SK-N-MC (cell line): Measurements from ENCODE around the gene MRPS6.

ENCODE experiments used
- DNase-seq: peaks from one replicate; pipeline ENCODE4 v3.0.0-alpha.2; 2011; ENCODE audit warnings: low read depth, low spot score
- H3K27ac ChIP-seq: fragments of 200-600 bp; sonication (generic); 2 replicates; pipeline ENCODE4 v1.5.1; 2016; ENCODE audit warnings: mixed run types
- H3K36me3 ChIP-seq: fragments of 200-600 bp; sonication (generic); 2 replicates; pipeline ENCODE4 v1.6.1; 2017; ENCODE audit warnings: antibody characterized with exemption, low read length, mixed read lengths; ENCODE audit not compliant: insufficient read depth
- H3K4me3 ChIP-seq: fragments of 200-600 bp; sonication (generic); 2 replicates; pipeline ENCODE4 v1.5.1; 2016
- H3K9ac ChIP-seq: fragments of 200-600 bp; sonication (generic); 2 replicates; pipeline ENCODE4 v1.8.0; 2017; ENCODE audit warnings: mixed run types, mixed read lengths; ENCODE audit not compliant: insufficient read length
- H3K9me3 ChIP-seq: fragments of 200-600 bp; sonication (generic); 2 replicates; pipeline ENCODE4 v1.6.1; 2017; ENCODE audit warnings: low read depth, mild to moderate bottlenecking, antibody characterized with exemption, low read length, moderate library complexity, mixed read lengths
- EZH2 ChIP-seq: fragments of 200-600 bp; sonication (generic); IDR thresholded peaks from one replicate; pipeline ENCODE4 v1.6.1; 2017; ENCODE audit warnings: antibody characterized with exemption
- FOXP2 ChIP-seq: optimal IDR thresholded peaks from 2 replicates; pipeline ENCODE3; 2011; ENCODE audit warnings: mild to moderate bottlenecking, moderate library complexity; ENCODE audit not compliant: insufficient read depth; ENCODE audit errors: extremely low read length, control extremely low read depth
- POLR2AphosphoS5 ChIP-seq: IDR thresholded peaks from 2 replicates; pipeline ENCODE4 v1.6.1; 2012; ENCODE audit warnings: mild to moderate bottlenecking, low read depth, low read length, borderline replicate concordance

The MRPS6 gene

DNA sequence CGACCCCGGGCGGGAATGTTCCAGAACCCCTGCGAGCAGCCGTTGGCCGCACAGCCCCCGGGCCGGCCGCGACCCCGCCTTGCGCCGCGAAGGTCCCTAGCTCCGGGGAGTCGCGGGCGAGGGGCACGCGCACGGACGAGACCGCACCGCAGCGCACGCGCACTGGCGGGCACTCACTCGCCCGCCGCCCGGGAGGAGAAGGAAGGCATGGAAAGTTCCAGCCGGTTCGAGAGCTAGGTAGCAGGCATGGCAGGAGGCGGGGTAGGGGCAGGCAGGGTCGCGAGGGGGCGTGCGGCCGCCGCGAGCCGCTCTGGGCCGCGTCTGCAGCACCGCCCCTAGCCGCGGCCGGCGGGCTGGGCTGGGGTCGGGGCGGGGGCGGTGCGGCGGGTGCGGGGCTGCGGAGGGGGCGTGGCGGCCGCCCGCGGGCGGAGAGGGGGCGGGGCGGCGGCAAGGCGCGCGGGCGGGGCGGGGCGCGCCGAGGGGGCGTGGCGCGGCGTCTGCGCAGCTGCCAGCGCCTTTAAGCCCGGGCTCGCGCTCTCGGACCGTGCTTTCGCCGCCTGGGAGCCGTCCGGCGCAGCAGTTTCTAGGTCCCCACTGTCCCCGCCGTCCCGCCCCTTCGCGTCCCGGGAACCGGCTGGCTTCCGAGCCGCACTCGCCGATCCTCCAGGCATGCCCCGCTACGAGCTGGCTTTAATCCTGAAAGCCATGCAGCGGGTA lies at the start of gene MRPS6, which contains the start of gene SLC5A3:
Gene MRPS6, plus strand, starts transcription at position 547 of the 717 bp plus-strand sequence. Its CDS starts 123 bp downstream, at position 670.
Gene SLC5A3, plus strand, starts transcription at position 547 of the 717 bp plus-strand sequence. CDS start 21,621 bp downstream, outside the sequence.
- Histone ChIP-seq H3K9ac (peak within 1 kb of the TSS; percentile 78), H3K9me3 (no peaks in the 10 kb centered on the region), H3K4me3 (peak within 1 kb of the TSS; percentile 92), H3K27ac (no peak within 1 kb of the TSS), H3K36me3 (peaks cover 4% of the 10 kb centered on the region; the same call in 1 of the 2 replicates)
- TF ChIP-seq FOXP2 (no peak), POLR2AphosphoS5 (peak; percentile 88; the same call in 1 of the 2 replicates), EZH2 (no peak)
- no peak for DNase-seq

- TF ChIP-seq FOXP2 (no peak), POLR2AphosphoS5 (no peak), EZH2 (no peak)
- H3K9me3 ChIP-seq: no peaks in the 10 kb centered on the region
- no peak overlapping the region for H3K9ac ChIP-seq
- DNase-seq: no peak
- no peak overlapping the region for H3K4me3 ChIP-seq
- H3K27ac ChIP-seq: no peak overlapping the region
- H3K36me3 ChIP-seq: no peaks in the 10 kb centered on the region
Measured at GRCh38 chr21:34023691-34024373, 49.5 kb upstream of the MRPS6 start.

DNA sequence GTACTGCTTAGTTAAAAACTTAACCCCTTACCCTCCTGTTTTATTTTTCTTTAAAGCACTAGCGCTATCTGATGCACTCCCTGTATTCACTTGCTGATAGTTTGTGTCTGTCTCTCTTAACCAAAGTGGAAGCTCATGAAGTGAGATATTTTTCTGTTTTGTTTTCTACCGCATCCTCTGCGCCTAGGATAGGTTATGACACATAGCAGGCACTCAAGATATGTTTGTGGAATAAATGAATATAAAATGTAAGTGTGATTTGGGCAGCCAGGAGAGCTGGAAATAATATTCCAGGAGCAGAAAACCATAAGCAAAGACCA lies 49.0 kb upstream of the MRPS6 start:
- no peak overlapping the region for H3K27ac ChIP-seq
- no peak overlapping the region for H3K9ac ChIP-seq
- no peaks in the 10 kb centered on the region for H3K36me3 ChIP-seq
- no peak for DNase-seq
- H3K4me3 ChIP-seq: no peak overlapping the region
- TF ChIP-seq FOXP2 (no peak), EZH2 (no peak), POLR2AphosphoS5 (no peak)
- no peaks in the 10 kb centered on the region for H3K9me3 ChIP-seq

- Histone ChIP-seq H3K9me3 (no peaks in the 10 kb centered on the region), H3K27ac (no peak overlapping the region), H3K9ac (no peak overlapping the region), H3K36me3 (no peaks in the 10 kb centered on the region), H3K4me3 (no peak overlapping the region)
- TF ChIP-seq FOXP2: no peak
- TF ChIP-seq POLR2AphosphoS5: no peak
- no peak for TF ChIP-seq EZH2
- no peak for DNase-seq
Measured at GRCh38 chr21:34027721-34028461, 45.5 kb upstream of the MRPS6 start.

DNA sequence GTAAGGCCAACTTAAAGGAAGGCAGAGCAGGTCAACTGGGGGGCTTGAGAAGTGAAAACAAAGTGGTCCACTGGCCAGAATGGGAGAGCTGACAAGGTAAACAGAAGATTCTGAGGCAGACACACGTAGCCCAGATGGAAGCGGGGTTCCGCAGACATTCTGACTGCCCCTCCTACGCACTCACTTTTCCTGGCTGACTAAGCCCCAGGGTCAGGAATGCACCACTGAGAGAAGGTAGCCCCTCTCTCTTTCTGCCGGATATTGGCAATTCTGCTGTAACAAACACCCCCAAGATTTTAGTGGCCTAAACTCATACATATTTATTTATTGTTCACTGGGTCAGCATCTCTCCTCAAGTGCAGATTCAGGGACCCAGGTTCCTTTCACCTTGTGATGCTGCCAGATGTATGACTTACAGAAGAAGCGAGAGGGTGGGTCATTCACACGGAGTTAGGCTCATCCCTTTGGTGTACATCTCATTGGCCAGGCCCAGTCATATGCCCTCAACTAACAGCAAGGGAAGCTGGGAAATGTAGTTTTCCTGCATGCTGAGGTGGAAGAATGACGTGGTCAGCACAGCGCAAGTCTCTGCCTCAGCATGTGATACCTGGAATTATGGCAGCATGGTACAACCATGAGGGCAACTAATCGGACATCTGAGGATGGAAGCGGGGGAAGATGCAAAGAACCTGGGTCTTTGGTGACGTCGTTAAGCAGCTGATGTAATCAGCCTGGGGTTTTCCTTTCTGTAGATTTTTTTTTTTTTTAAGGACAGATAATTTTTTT lies 43.4 kb upstream of the MRPS6 start:
- no peak overlapping the region for H3K4me3 ChIP-seq
- DNase-seq: peak; percentile 14
- no peak overlapping the region for H3K9ac ChIP-seq
- no peak overlapping the region for H3K27ac ChIP-seq
- H3K9me3 ChIP-seq: no peaks in the 10 kb centered on the region
- TF ChIP-seq EZH2 (no peak), POLR2AphosphoS5 (no peak), FOXP2 (no peak)
- no peaks in the 10 kb centered on the region for H3K36me3 ChIP-seq

DNA sequence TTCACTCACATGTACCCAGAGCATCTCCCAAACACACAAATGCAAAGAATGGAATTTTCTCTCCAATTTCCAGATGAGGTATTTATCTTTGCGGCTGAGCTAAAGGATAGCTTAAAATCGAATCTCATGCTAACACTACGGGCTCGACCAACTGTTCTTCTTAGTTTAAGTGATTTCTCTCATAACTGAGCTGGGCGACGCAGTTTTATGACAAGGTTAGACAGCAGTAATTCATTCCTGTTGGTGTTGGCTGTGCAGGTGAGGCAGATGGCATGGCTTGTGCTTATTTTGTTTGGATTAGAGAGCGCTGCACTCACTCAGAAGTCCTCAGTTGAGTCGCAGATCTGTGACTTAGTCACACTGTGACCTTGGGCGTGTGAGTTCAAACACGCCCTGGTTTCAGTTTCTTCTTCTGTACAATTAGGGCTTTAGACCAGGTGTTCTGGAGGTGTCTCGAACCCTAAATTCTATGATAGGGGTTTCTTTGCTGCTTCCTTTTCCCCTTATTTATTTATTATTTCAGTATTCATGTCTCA lies 41.5 kb upstream of the MRPS6 start:
- no peak for TF ChIP-seq POLR2AphosphoS5
- no peak for TF ChIP-seq FOXP2
- no peak for TF ChIP-seq EZH2
- Histone ChIP-seq H3K36me3 (no peaks in the 10 kb centered on the region), H3K27ac (no peak overlapping the region), H3K9me3 (no peaks in the 10 kb centered on the region), H3K4me3 (no peak overlapping the region), H3K9ac (no peak overlapping the region)
- DNase-seq: no peak

DNA sequence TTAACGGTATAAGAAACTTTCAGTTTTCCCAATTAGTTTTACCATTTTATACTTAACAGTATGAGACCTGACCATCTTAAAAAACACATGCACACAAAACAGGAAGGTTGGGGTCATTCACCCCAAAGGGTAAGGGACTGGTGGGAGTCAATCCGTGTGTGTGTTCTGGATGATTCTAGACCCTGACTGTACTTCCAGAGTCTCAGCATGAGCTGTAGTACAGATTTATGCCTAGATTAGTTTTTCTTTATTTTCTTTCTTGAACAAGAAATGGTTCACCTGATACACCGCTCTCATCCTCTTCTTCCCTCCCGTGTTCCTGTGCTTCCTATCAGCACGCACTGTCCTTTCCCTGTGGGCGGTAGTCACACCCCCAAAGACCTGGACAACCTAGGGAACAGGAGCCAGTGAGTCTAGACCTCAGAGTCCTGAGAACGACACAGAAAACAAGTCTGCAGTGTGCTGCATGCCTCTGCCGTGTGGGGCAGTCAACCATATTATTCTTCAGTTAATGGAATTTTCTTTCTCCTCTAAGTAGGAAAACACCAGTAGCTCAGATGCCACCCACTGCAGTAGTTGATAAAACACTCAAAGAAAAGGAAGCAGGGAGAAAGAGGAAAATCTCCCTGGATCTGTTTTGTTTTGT lies 38.9 kb upstream of the MRPS6 start:
- no peak overlapping the region for H3K27ac ChIP-seq
- H3K9me3 ChIP-seq: no peaks in the 10 kb centered on the region
- no peak overlapping the region for H3K4me3 ChIP-seq
- no peak for DNase-seq
- H3K9ac ChIP-seq: no peak overlapping the region
- no peaks in the 10 kb centered on the region for H3K36me3 ChIP-seq
- no peak for TF ChIP-seq FOXP2
- no peak for TF ChIP-seq EZH2
- no peak for TF ChIP-seq POLR2AphosphoS5
